Ovary (tissue), 9 donors: ENCODE measurements around the gene ATP6V1G2. TPM values are rescaled to one million over a fixed set of nuclear protein-coding genes. Genes with fewer than 3 reads are reported as not detected.

ENCODE experiments used
- DNase-seq, 5 donors: peaks; one replicate each; pipeline ENCODE4 v3.0.0-alpha.2; 2019 to 2020
- H3K27ac ChIP-seq, 2 donors: fragments of 200-600 bp; one replicate each; pipeline versions ENCODE4 v1.5.1 to v1.8.0; 2019 to 2022
- H3K27me3 ChIP-seq: fragments of 200-600 bp; one replicate; pipeline ENCODE4 v1.8.0; 2022
- H3K36me3 ChIP-seq: fragments of 200-600 bp; sonication (generic); one replicate; pipeline ENCODE4 v1.5.1; 2019
- H3K4me1 ChIP-seq: one replicate; pipeline ENCODE4 v1.8.1; 2013; ENCODE audit warnings: mild to moderate bottlenecking, moderate library complexity; ENCODE audit not compliant: insufficient read depth
- H3K4me3 ChIP-seq: fragments of 200-600 bp; sonication (generic); one replicate; pipeline ENCODE4 v1.5.1; 2017
- H3K9me3 ChIP-seq, 2 donors: fragments of 200-600 bp in 1 of 2; sonication (generic) in 1 of 2; one replicate each; pipeline versions ENCODE4 v1.5.1 to v1.8.1; 2013 to 2019; ENCODE audit warnings: mild to moderate bottlenecking in 1 of 2, moderate library complexity in 1 of 2
- EP300 ChIP-seq: sonication (generic); formaldehyde crosslinking; IDR thresholded peaks from one replicate; pipeline ENCODE4 v1.6.1; 2017; ENCODE audit warnings: antibody characterized with exemption
- POLR2A ChIP-seq: fragments of 450-650 bp; IDR thresholded peaks from one replicate; pipeline ENCODE4 v1.6.1; 2017; ENCODE audit warnings: antibody characterized with exemption, mild to moderate bottlenecking, moderate library complexity
- WGBS, 3 donors: extraction: QIAGEN DNeasy Blood & Tissue Kit in 1 of 3; methylation state at CpG; one replicate each; pipeline versions ENCODE4 v1.1.5 to v1.1.7; 2013 to 2017; 5-methylcytosine and 5-hydroxymethylcytosine counted together
- intact Hi-C, 4 donors: fragments of 100-400 bp; cut with DNase I; formaldehyde crosslinking; loops; one replicate each; pipeline versions ENCODE4 v1.11.0 to v1.15.1; 2022 to 2023
- polyA plus RNA-seq, 2 donors: library from polyadenylated mRNA; stranded (reverse); fragments of 200-250 nt in 1 of 2; fragments of 350-450 nt in 1 of 2; fragmentation: Illumina TruSeq in 1 of 2; extraction: RNeasy Lipid Tissue Mini Kit (QIAGEN cat#74804) in 1 of 2; gene quantifications; one replicate each; pipeline ENCODE4 v1.2.3, GENCODE V29; 2013 to 2014
- total RNA-seq, 7 donors: library from RNA; depleted of rRNA in 2 of 7; stranded (reverse); fragments of >200 nt in 2 of 7; fragmentation: NEBNext Ultra II Directional in 3 of 7; extraction: Animal tissue kit (Norgen Biotek cat#: 25700) in 3 of 7; gene quantifications; one replicate each; pipeline versions ENCODE4 v1.1.0 to v1.2.4, GENCODE V29; 2016 to 2023
- TF ChIP-seq, protein P1 (sequence below), 3 donors: fragments of 450-650 bp in 2 of 3; fragments of 200-600 bp in 1 of 3; IDR thresholded peaks; one replicate each; pipeline versions ENCODE4 v1.5.1 to v1.8.0; 2016 to 2022; ENCODE audit warnings: antibody characterized with exemption in 3 of 3, mild to moderate bottlenecking in 1 of 3
- donor health status: DM: no; HTN: no; CAD: no; lungs with moderate emphysema.
- donor health status: DM: no; HTN: no; CAD: no.
- donor health status: Bipolar disorder and iron deficiency.
- donor health status: DM: yes; HTN: yes; CAD: no.
- donor health status: DM: no; HTN: no; CAD: no.
- donor health status: DM: yes; HTN: yes; CAD: no.

The ATP6V1G2 gene
- total and polyA plus RNA-seq, 9 donors: 0.93 to 9.3 (median 2.5) TPM

DNA sequence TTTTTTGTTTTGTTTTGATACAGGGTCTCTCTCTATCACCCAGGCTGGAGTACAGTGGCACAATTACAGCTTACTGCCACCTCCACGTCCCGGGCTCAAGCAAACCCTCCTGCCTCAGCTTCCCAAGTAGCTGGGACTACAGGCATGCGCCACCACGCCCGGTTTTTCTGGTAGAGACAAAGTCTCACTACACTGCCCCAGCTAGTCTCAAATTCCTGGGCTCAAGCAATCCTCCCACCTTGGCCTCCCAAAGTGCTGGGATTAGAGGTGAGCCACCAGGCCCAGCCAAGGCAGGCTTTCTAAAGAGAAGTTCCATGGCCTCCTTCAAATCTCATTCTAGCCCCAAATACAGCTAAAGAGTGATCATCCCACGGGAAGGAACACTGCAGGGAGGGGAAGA is 12.4 kb downstream of the ATP6V1G2 start:
- DNase-seq: no peak
- TF ChIP-seq, protein P1, sequence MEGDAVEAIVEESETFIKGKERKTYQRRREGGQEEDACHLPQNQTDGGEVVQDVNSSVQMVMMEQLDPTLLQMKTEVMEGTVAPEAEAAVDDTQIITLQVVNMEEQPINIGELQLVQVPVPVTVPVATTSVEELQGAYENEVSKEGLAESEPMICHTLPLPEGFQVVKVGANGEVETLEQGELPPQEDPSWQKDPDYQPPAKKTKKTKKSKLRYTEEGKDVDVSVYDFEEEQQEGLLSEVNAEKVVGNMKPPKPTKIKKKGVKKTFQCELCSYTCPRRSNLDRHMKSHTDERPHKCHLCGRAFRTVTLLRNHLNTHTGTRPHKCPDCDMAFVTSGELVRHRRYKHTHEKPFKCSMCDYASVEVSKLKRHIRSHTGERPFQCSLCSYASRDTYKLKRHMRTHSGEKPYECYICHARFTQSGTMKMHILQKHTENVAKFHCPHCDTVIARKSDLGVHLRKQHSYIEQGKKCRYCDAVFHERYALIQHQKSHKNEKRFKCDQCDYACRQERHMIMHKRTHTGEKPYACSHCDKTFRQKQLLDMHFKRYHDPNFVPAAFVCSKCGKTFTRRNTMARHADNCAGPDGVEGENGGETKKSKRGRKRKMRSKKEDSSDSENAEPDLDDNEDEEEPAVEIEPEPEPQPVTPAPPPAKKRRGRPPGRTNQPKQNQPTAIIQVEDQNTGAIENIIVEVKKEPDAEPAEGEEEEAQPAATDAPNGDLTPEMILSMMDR (IDR thresholded peaks at IDR 0.05): no peak
- no peak for TF ChIP-seq POLR2A
- no peak for TF ChIP-seq EP300
- H3K4me3 ChIP-seq: no peak overlapping the region
- no peaks in the 10 kb centered on the region for H3K27me3 ChIP-seq
- H3K4me1 ChIP-seq: peaks cover 4% of the 10 kb centered on the region
- 84 to 92% (median 85%) methylated on average over 6 of the region's 6 CpGs for WGBS, 3 donors
- H3K36me3 ChIP-seq: no peaks in the 10 kb centered on the region
- H3K27ac ChIP-seq: no peak overlapping the region
- H3K9me3 ChIP-seq: no peaks in the 10 kb centered on the region
- intact Hi-C loops: no loop called here

DNA sequence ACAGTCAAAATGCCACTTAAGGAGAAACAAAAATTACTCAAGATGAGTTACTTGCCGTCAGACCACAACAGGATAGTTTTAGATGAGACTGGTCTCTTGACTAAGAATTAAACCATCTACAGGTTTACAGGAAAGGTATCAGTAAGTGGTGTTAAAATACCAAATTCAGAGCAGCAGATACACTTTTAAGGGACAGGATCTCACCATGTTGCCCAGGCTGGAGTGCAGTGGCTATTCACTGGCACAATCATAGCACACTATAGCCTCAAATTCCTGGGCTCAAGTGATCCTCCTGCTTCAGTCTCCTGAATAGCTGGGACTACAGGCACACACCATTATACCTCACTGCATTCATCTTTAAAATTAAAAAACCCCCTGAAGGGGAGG is 13.0 kb downstream of the ATP6V1G2 start:
- no peak overlapping the region for H3K4me3 ChIP-seq
- intact Hi-C loops: no loop called here
- H3K27ac ChIP-seq: no peak overlapping the region
- H3K36me3 ChIP-seq: no peaks in the 10 kb centered on the region
- 71 to 84% (median 79%) methylated on average over 1 of the region's 1 CpG for WGBS, 3 donors
- DNase-seq: no peak
- H3K9me3 ChIP-seq: no peaks in the 10 kb centered on the region
- H3K4me1 ChIP-seq: peaks cover 3% of the 10 kb centered on the region
- TF ChIP-seq, protein P1 (IDR thresholded peaks at IDR 0.05): no peak
- TF ChIP-seq POLR2A (no peak), EP300 (no peak)
- no peaks in the 10 kb centered on the region for H3K27me3 ChIP-seq

DNA sequence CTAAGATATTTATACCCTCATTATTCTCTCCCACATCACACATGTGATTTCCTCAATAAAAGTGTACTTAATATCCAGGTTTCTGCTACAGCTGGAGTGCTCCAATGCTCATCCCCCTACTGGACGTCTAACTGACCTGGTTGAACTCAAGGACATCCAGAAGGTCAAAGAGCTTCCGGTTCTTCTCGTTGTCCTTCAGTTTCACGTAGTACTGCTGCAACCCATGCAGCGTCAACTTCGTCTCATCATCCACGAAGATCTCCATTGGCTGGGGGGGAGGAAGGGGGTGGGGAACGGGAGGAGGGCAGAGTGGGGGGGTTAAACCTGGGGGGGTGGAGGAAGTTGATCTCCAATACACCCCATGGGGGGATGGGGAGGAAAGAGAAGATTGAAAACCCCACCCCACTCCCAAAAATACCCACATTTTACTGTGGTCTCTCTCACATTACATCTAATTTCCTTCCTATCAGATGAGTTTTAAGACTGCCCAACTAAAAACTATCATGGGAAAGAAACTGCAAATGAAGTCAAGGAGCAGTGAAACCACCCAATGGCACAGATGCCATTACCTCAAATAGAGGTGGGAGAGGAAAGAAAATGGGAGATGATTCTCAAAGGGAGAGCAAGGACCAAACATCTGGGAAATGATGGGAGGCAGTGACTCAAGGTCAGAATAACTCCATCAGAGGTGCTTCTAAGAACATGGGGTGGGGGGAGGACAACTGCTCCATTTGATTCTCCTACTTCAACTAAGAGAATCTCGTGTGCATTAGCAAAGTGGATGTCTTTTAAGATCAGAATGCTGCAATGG is 13.6 kb downstream of the ATP6V1G2 start:
- 37 to 57% (median 42%) methylated on average over 9 of the region's 9 CpGs for WGBS, 3 donors
- no peak overlapping the region for H3K27ac ChIP-seq

DNA sequence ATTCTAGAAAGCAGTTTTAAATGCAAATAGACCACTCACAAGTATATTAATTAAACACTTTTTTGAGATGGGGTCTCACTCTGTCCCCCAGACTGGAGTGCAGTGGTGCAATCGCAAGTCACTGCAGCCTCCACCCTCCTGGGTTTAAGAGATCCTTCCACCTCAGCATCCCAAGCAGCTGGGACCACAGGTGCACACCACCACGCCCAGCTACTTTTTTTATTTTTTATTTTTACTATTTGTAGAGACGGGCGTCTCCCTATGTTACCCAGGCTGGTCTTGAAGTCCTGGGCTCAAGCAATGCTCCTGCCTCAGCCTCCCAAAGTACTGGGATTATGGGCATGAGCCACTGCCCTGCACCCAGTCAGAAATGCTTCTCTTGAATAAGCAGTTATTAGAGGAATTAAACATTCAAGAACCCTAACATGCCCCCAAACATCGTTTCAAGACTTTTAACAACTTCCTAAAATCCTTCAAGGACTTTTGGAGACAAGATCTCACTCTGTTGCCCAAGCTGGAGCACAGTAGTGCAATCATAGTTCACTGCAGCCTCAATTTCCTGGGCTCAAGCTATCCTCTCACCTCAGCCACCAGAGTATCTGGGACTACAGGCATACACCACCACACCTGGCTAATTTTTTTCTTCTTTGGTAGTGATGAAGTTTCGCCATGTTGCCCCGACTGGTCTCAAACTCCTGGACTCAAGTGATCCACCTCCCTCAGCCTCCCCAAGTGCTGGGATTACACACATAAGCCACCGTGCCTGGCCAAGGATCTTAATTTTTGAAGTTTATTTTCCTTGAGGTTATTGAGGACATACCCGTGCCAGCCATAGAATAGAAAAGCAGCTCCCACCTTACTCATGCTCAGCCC is 14.4 kb downstream of the ATP6V1G2 start:
- no peaks in the 10 kb centered on the region for H3K9me3 ChIP-seq
- no peak for DNase-seq
- intact Hi-C loops: no loop called here
- H3K27me3 ChIP-seq: no peaks in the 10 kb centered on the region
- H3K27ac ChIP-seq: no peak overlapping the region
- TF ChIP-seq POLR2A: no peak
- TF ChIP-seq, protein P1 (IDR thresholded peaks at IDR 0.05): no peak
- no peak for TF ChIP-seq EP300
- no peak overlapping the region for H3K4me3 ChIP-seq
- peaks cover 3% of the 10 kb centered on the region for H3K4me1 ChIP-seq
- WGBS, 3 donors: 64 to 70% (median 65%) methylated on average over 9 of the region's 9 CpGs
- no peaks in the 10 kb centered on the region for H3K36me3 ChIP-seq

More for the DNA sequence above, 13.6 kb downstream of the ATP6V1G2 start:
- no peak for DNase-seq
- Histone ChIP-seq H3K27me3 (no peaks in the 10 kb centered on the region), H3K4me3 (no peak overlapping the region), H3K4me1 (peaks cover 3% of the 10 kb centered on the region), H3K36me3 (no peaks in the 10 kb centered on the region), H3K9me3 (no peaks in the 10 kb centered on the region)
- TF ChIP-seq POLR2A (no peak), EP300 (no peak)
- TF ChIP-seq, protein P1 (IDR thresholded peaks at IDR 0.05): no peak
- intact Hi-C loops: no loop called here
